ENCODE measurements around the gene TCHHL1. TPM values are rescaled to one million over a fixed set of nuclear protein-coding genes. Genes with fewer than 3 reads are reported as not detected.

The TCHHL1 gene
- total RNA-seq (2014; rRNA removed; shearing (Covaris generic)): not detected in 2 replicates
- not detected in 2 replicates for polyA plus RNA-seq (2016; fragmentation: Nextera tagmentation; extraction: Ambion mirVana)

- Histone ChIP-seq H3K79me2 (ENCODE audit: insufficient read depth) (no peaks in the 10 kb centered on the region), H3K9ac (no peak within 1 kb of the TSS), H3K4me1 (ENCODE audit: insufficient read depth) (no peaks in the 10 kb centered on the region), H3K9me3 (ENCODE audit: low read depth) (no peaks in the 10 kb centered on the region), H3K4me2 (ENCODE audit: unreplicated experiment) (no peak within 1 kb of the TSS), H4K20me1 (ENCODE audit: insufficient read depth) (no peaks in the 10 kb centered on the region), H3K36me3 (ENCODE audit: low read depth) (no peaks in the 10 kb centered on the region), H3K27me3 (replicated peaks; ENCODE audit: insufficient read depth) (peaks cover 36% of the 10 kb centered on the region), H3F3A (ENCODE audit: insufficient read depth) (no peaks in the 10 kb centered on the region), H3K27ac (no peak within 1 kb of the TSS), H3K4me3 (no peak within 1 kb of the TSS), H3K9me2 (ENCODE audit: insufficient read depth) (no peaks in the 10 kb centered on the region), H2AFZ (no peak within 1 kb of the TSS)
- TF ChIP-seq EZH2phosphoT487 (IDR thresholded peaks at IDR 0.05; ENCODE audit: insufficient read depth, low read depth): no peak
- no peak for TF ChIP-seq EZH2 (IDR thresholded peaks at IDR 0.05; ENCODE audit: insufficient read depth, poor library complexity, severe bottlenecking)
- no peak for DNase-seq
- in situ Hi-C loops (cut with MboI): no loop called here
- 20 to 29% methylated on average over 5 of the region's 5 CpGs for WGBS, 2 experiments (ENCODE audit: low coverage in 1 of 2, low lambda C conversion rate in 2 of 2, missing lambda C conversion rate in 2 of 2)
Measured at GRCh38 chr1:152089014-152089674, at the start of gene TCHHL1. TCHHL1 (minus strand) TSS chr1:152089064; CDS start chr1:152088143, 921 bp downstream.

GRCh38 chr1:152137215-152137614 is 48.4 kb upstream of the TCHHL1 start:
- in situ Hi-C loops (cut with MboI): no loop called here
- DNase-seq: no peak
- H3F3A ChIP-seq (ENCODE audit: insufficient read depth): no peaks in the 10 kb centered on the region
- no peak overlapping the region for H3K9ac ChIP-seq
- no peaks in the 10 kb centered on the region for H4K20me1 ChIP-seq (ENCODE audit: insufficient read depth)
- H3K79me2 ChIP-seq (ENCODE audit: insufficient read depth): no peaks in the 10 kb centered on the region
- no peaks in the 10 kb centered on the region for H3K36me3 ChIP-seq (ENCODE audit: low read depth)
- H3K9me3 ChIP-seq (ENCODE audit: low read depth): no peaks in the 10 kb centered on the region
- H3K27ac ChIP-seq: no peak overlapping the region
- no peak overlapping the region for H3K4me2 ChIP-seq (ENCODE audit: unreplicated experiment)
- H3K27me3 ChIP-seq (replicated peaks; ENCODE audit: insufficient read depth): peaks cover 57% of the 10 kb centered on the region
- no peaks in the 10 kb centered on the region for H3K4me1 ChIP-seq (ENCODE audit: insufficient read depth)
- H2AFZ ChIP-seq: no peak overlapping the region
- no peak overlapping the region for H3K4me3 ChIP-seq
- no peaks in the 10 kb centered on the region for H3K9me2 ChIP-seq (ENCODE audit: insufficient read depth)
- TF ChIP-seq EZH2phosphoT487 (IDR thresholded peaks at IDR 0.05; ENCODE audit: insufficient read depth, low read depth): no peak
- no peak for TF ChIP-seq EZH2 (IDR thresholded peaks at IDR 0.05; ENCODE audit: insufficient read depth, poor library complexity, severe bottlenecking)

GRCh38 chr1:152130186-152130585 is 41.3 kb upstream of the TCHHL1 start:
- in situ Hi-C loops (cut with MboI): no loop called here
- Histone ChIP-seq H3K9ac (no peak overlapping the region), H3K4me3 (no peak overlapping the region), H4K20me1 (ENCODE audit: insufficient read depth) (no peaks in the 10 kb centered on the region), H3K79me2 (ENCODE audit: insufficient read depth) (no peaks in the 10 kb centered on the region), H3K27ac (no peak overlapping the region), H3K4me2 (ENCODE audit: unreplicated experiment) (no peak overlapping the region), H3K4me1 (ENCODE audit: insufficient read depth) (no peaks in the 10 kb centered on the region), H3K27me3 (replicated peaks; ENCODE audit: insufficient read depth) (peaks cover 52% of the 10 kb centered on the region), H3F3A (ENCODE audit: insufficient read depth) (no peaks in the 10 kb centered on the region), H3K9me2 (ENCODE audit: insufficient read depth) (no peaks in the 10 kb centered on the region), H3K36me3 (ENCODE audit: low read depth) (no peaks in the 10 kb centered on the region), H3K9me3 (ENCODE audit: low read depth) (no peaks in the 10 kb centered on the region), H2AFZ (no peak overlapping the region)
- no peak for TF ChIP-seq EZH2 (IDR thresholded peaks at IDR 0.05; ENCODE audit: insufficient read depth, poor library complexity, severe bottlenecking)
- TF ChIP-seq EZH2phosphoT487 (IDR thresholded peaks at IDR 0.05; ENCODE audit: insufficient read depth, low read depth): no peak
- no peak for DNase-seq

- H3K4me2 ChIP-seq (ENCODE audit: unreplicated experiment): no peak overlapping the region
- H3F3A ChIP-seq (ENCODE audit: insufficient read depth): no peaks in the 10 kb centered on the region
- H3K27ac ChIP-seq: no peak overlapping the region
- peaks cover 52% of the 10 kb centered on the region for H3K27me3 ChIP-seq (replicated peaks; ENCODE audit: insufficient read depth)
- H3K4me3 ChIP-seq: no peak overlapping the region
- H3K9ac ChIP-seq: no peak overlapping the region
- H3K36me3 ChIP-seq (ENCODE audit: low read depth): no peaks in the 10 kb centered on the region
- no peaks in the 10 kb centered on the region for H3K4me1 ChIP-seq (ENCODE audit: insufficient read depth)
- in situ Hi-C loops (cut with MboI): no loop called here
- H3K9me3 ChIP-seq (ENCODE audit: low read depth): no peaks in the 10 kb centered on the region
- TF ChIP-seq EZH2phosphoT487 (IDR thresholded peaks at IDR 0.05; ENCODE audit: insufficient read depth, low read depth): no peak
- no peak for TF ChIP-seq EZH2 (IDR thresholded peaks at IDR 0.05; ENCODE audit: insufficient read depth, poor library complexity, severe bottlenecking)
- H2AFZ ChIP-seq: no peak overlapping the region
- no peak for DNase-seq
- H3K79me2 ChIP-seq (ENCODE audit: insufficient read depth): no peaks in the 10 kb centered on the region
- H3K9me2 ChIP-seq (ENCODE audit: insufficient read depth): no peaks in the 10 kb centered on the region
- H4K20me1 ChIP-seq (ENCODE audit: insufficient read depth): no peaks in the 10 kb centered on the region
Measured at GRCh38 chr1:152127673-152128072, 38.8 kb upstream of the TCHHL1 start.

Measured in GM23248 (cell line).